Smooth muscle cell of the brain vasculature (primary cell): ENCODE data around the gene CKMT1A.
"Not testable (repeated sequence)": the region's sequence is repeated elsewhere in the genome, so short reads cannot be mapped to it uniquely, and the experiment has no call there.

Source experiments
- DNase-seq: peaks from one replicate; pipeline ENCODE4 v3.0.0-alpha.2; 2012; ENCODE audit warnings: low read depth, low spot score

Gene CKMT1A

DNA sequence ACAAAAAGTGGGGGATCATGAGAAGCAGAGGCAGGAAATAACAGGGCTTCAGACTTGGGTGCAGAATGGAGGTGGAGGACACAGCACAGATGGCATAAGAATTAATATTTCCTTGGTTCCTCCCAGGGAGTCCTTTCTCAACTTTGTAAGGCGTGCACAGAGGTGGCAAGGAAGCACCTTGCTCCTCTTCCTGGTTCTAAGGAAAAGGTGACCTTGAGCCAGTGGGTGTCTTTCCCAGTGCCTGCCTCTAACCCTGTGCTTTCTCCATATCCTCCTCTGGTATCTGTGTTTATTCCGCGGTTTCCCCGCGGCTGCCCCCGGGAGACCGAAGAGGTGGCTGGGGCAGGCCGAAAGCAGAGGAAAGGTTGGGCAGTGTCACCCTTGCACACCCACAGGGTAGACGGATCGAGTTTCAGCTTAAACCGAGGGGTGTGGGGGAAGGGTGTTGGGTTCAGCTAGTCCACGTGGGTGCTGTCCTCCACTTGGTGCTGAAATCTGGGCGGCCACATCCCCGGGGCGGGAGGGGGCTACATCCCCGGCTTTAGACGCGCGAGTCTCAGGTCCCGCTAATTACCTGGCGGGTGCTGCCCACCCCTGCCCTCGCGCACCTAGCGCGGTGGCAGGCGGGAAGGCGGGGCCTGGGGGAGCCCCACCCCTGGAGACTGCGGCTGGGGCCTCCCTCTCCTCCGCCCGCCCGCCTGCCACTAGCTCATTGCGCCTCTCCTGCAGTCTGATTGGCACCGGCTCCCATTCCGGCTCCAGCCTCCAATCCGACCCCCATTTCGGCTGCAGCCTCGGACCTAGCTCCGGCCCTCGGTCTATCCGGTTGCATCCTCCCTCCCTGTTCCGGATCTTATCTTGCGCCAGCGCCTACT is at the start of gene CKMT1A:
TSS of gene CKMT1A (plus strand) at position 712 of the 875 bp plus-strand sequence. CDS start 192 bp downstream, outside the sequence.
- not testable (repeated sequence) for DNase-seq

DNA sequence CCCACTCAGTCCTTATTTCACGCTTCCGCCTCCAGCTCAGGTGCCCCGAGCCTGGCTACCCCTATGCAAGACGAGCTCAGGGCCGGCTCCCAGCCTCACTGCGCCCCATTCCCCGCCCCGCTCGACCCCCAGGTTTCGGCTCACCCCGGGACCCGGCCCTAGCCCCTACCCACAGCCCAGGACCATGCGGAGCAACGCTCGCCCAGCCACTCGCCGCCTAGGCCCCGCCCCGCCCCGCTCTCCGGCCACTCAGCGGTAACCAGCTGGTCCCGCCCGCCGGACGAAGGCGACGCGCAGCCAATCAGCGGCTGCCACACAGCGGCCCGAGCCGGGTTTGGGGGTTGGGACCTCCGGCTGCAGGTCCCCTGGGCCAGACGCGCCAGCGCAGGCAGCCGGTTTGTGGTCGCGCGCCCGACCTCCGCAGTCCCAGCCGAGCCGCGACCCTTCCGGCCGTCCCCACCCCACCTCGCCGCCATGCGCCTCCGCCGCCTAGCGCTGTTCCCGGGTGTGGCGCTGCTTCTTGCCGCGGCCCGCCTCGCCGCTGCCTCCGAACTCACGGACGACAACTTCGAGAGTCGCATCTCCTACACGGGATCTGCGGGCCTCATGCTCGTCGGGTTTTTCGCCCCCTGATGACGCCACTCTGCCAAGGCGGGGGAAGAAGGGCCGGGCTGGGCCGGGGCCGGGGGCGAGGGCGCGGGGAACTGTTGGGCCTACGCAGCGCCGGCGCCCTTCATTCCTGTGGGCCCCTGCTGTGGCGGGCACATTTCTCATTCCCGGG is 44.8 kb upstream of the CKMT1A start, which contains the start of gene CATSPER2:
TSS of gene CATSPER2 (minus strand) at position 196 of the 781 bp plus-strand sequence. CDS start 783 bp downstream, outside the sequence.
- no peak for DNase-seq

GRCh38 chr15:43649430-43649926 is 44.2 kb upstream of the CKMT1A start:
- not testable (repeated sequence) for DNase-seq

GRCh38 chr15:43659727-43660126 is 33.9 kb upstream of the CKMT1A start:
- not testable (repeated sequence) for DNase-seq

DNA sequence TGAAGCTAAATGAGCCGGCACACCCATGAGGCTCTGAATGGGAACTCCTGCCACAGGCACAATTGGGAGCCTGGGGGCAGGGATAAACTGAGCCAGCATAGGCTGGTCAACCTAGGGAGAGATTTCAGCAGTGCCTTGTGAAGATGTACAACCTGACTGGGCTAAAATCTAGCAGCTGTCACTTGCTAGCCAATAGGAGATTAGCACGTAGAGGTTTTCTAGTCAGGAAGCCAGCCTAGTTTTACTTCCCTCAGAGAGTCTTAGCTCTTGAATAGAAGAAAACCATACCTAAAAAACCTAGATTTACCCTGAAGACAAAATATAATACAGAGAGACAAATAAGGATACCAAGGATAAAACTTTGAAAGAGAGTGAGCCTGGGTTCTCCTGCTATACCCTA is 31.4 kb upstream of the CKMT1A start:
- not testable (repeated sequence) for DNase-seq

DNA sequence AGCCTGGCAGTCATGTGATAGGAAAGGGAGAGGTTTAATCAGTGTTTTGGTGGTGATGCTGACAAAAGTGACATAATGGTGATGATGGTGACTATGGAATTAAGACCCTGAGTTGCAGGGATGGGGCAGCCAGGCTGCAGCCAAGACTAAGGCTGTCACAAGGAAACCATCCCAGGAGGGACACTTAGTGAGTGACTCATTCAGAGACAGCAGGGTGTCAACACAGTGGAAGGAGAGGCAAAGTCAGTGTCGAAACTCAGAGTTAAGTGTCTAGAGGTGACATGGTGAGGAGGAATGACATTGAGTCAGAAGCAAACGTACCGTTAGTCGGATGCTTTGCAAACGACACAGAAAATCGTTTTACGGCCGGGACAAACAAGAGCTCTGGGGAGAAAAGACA is 30.3 kb upstream of the CKMT1A start:
- DNase-seq: not testable (repeated sequence)

GRCh38 chr15:43666177-43666576 is 27.5 kb upstream of the CKMT1A start:
- DNase-seq: not testable (repeated sequence)

- DNase-seq: not testable (repeated sequence)
These were observed 19.5 kb upstream of the CKMT1A start for GRCh38 chr15:43674175-43674574.

- DNase-seq: not testable (repeated sequence)
These were observed 3.9 kb upstream of the CKMT1A start for GRCh38 chr15:43689604-43690301.

GRCh38 chr15:43692679-43693078 is 980 bp upstream of the CKMT1A start:
- DNase-seq: not testable (repeated sequence)

DNA sequence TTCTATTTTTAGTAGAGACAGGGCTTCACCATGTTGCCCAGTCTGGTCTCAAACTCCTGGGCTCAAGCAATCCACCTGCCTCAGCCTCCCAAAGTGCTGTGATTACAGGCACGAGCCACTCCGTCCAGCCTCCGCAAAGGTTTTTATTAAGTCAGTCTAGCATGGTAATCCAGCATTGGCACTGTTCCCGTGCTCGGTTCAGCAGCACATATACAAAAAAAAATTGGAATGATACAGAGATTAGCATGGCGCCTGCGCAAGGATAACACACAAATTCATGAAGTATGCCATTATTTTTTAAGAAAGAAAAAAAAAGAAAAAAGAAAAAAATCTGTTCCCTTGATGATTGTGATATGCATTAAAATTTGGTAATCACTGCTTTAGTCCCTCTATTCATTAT is 8.5 kb downstream of the CKMT1A start:
- no peak for DNase-seq

GRCh38 chr15:43702701-43703424 is 9.2 kb downstream of the CKMT1A start:
- no peak for DNase-seq

- not testable (repeated sequence) for DNase-seq
These were observed 16.9 kb downstream of the CKMT1A start for GRCh38 chr15:43710431-43711131.

GRCh38 chr15:43723151-43723550 is 29.5 kb downstream of the CKMT1A start:
- no peak for DNase-seq

GRCh38 chr15:43726306-43726705 is 32.6 kb downstream of the CKMT1A start:
- not testable (repeated sequence) for DNase-seq

DNA sequence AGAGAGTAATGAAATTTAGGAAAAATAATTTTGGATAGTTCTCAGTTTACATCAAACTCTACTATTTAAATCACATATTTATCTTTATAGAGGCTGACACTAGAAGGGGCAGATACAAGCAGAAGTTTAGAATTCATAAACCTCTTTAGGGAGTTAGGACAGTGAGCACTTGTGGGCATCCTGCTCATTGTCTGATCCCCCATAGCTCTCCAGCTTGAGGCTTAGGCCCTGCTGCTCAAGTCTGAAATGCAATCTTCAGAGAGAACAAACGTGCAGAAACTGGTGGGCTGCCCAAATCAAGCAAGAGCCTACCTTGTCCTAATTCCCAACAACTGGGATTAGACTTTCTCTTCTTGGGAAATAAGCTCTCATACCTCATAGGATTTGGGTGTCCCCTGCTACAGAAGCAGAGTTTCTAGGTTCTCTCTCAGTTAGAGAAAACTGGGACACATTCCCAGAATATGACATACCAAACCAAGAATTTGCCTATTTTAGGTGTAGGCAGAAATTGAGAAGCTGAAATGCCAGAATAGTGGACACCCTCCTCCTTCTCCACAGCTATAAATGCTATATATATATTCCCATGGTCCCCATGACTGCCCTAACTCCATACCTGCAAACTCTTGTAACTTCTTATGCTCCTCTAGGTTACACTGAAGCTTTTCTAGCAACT is 34.5 kb downstream of the CKMT1A start:
- not testable (repeated sequence) for DNase-seq

DNA sequence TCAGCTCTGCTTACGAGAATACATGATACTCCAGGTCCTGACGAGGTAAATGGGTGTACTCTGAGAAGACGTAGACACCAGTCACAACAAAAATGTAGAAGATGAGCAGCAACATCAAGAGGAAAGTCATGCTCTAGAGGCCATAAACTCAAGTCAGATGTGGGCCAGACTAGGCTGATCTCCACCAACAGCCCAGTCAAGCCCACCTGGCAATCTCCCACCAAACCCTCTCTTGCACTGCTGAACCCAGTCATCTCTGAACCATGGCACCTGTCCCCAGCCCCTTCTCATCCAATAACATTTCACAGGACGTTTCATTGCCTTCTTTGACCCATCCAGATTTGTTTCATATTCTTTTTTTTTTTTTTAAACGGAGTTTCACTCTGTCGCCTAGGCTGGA is 41.8 kb downstream of the CKMT1A start:
- DNase-seq: no peak

DNA sequence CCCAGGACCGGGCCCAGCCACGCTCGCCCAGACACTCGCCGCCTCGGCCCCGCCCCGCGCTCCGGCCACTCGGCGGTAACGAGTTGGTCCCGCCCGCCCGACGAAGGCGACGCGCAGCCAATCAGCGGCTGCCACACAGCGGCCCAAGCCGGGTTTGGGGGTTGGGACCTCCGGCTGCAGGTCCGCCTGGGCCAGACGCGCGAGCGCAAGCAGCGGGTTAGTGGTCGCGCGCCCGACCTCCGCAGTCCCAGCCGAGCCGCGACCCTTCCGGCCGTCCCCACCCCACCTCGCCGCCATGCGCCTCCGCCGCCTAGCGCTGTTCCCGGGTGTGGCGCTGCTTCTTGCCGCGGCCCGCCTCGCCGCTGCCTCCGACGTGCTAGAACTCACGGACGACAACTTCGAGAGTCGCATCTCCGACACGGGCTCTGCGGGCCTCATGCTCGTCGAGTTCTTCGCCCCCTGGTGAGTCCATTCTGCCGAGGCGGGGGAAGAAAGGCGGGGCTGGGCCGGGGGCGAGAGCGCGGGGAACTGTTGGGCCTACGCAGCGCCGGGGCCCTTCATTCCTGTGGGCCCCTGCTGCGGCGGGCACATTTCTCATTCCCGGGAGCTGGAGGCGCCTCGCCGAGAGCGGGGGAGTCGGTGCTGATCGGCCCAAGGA is 52.7 kb downstream of the CKMT1A start, which contains the start of gene PDIA3:
TSS of gene PDIA3 (plus strand) at position 194 of the 658 bp plus-strand sequence. CDS start at position 296, 102 bp downstream.
- peak; percentile 62 for DNase-seq

DNA sequence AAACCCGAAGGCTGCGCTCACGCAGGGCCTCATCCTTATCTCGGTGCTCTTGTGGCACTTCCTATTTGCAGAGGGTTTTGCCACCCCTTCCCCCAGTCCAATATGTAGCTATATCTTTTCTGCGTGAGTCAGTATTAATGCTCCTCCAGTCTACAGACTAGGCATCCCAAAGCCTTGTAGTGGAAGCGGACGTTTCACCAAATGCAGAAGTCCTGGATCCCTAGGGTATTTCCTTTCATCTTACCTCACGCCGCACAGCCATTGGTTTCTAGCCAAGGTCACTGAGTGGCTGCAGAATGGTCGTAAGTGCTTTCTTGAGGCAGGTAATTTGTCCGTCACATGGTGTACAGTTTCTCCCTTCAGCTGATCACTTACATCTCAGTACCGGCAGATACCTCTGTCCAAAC is 53.2 kb downstream of the CKMT1A start:
- DNase-seq: peak; percentile 9
